GM23338 (cell line): ENCODE results near the gene PWP2.

Experiments
- EZH2 ChIP-seq: fragments of 200-600 bp; sonication (generic); IDR thresholded peaks from one replicate; pipeline ENCODE4 v1.8.0; 2017; ENCODE audit warnings: antibody characterized with exemption, mild to moderate bottlenecking, low read depth; ENCODE audit not compliant: unreplicated experiment
- POLR2AphosphoS5 ChIP-seq: IDR thresholded peaks from 2 replicates; pipeline ENCODE4 v1.6.1; 2016; ENCODE audit warnings: antibody characterized with exemption, low read depth
- TF ChIP-seq, protein P1 (sequence below), 2 experiments: fragments of 200-600 bp in 1 of 2; sonication (generic) in 1 of 2; conservative IDR thresholded peaks; 2 replicates each; pipeline versions ENCODE4 v1.5.1 to v1.6.1; 2016 to 2017; ENCODE audit warnings: antibody characterized with exemption in 2 of 2, low read depth in 2 of 2, mild to moderate bottlenecking in 2 of 2, moderate library complexity in 1 of 2
- TF ChIP-seq, protein P2 (sequence below): IDR thresholded peaks from one replicate; pipeline ENCODE4 v1.6.1; 2018; ENCODE audit warnings: antibody characterized with exemption; ENCODE audit not compliant: unreplicated experiment

DNA sequence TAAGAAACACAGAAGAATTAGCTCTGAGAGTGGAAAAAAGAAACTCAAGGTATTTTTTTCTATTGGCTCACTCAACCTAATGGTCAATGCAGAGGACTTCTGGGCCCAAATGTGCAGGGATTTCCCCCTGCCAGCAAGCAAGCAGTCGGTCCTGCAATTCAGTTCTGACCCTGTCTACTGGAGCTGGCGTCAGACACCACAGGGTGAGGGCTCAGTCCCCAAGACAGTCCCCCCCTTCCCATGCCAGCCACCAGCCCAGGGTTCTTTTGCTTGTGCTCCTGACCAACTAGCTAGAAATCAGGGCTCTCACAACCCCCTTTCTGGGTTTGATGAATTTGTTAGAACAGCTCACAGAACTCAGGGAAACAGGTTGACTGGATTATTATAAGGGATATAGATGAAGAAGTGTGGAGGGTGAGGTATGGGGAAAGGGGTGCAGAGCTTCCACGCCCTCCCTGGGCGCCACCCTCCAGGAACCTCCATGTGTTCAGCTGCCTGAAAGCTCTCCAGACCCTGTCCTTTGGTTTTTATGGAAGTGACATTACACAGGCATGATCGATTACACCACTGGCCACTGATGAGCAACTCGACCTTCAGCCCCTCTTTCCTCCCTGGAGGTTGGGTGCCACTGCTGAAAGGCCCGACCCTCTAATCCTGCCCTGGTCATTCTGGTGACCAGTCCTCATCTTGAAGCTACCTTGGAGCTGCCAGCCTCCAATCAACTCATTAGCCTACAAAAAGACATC is 22.5 kb upstream of the PWP2 start:
- TF ChIP-seq, protein P1, sequence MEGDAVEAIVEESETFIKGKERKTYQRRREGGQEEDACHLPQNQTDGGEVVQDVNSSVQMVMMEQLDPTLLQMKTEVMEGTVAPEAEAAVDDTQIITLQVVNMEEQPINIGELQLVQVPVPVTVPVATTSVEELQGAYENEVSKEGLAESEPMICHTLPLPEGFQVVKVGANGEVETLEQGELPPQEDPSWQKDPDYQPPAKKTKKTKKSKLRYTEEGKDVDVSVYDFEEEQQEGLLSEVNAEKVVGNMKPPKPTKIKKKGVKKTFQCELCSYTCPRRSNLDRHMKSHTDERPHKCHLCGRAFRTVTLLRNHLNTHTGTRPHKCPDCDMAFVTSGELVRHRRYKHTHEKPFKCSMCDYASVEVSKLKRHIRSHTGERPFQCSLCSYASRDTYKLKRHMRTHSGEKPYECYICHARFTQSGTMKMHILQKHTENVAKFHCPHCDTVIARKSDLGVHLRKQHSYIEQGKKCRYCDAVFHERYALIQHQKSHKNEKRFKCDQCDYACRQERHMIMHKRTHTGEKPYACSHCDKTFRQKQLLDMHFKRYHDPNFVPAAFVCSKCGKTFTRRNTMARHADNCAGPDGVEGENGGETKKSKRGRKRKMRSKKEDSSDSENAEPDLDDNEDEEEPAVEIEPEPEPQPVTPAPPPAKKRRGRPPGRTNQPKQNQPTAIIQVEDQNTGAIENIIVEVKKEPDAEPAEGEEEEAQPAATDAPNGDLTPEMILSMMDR (conservative IDR thresholded peaks at IDR 0.05; ENCODE audit: low read depth in 2 of 2), result no peak
- TF ChIP-seq POLR2AphosphoS5, result no peak
- TF ChIP-seq EZH2, result no peak
- TF ChIP-seq, protein P2, sequence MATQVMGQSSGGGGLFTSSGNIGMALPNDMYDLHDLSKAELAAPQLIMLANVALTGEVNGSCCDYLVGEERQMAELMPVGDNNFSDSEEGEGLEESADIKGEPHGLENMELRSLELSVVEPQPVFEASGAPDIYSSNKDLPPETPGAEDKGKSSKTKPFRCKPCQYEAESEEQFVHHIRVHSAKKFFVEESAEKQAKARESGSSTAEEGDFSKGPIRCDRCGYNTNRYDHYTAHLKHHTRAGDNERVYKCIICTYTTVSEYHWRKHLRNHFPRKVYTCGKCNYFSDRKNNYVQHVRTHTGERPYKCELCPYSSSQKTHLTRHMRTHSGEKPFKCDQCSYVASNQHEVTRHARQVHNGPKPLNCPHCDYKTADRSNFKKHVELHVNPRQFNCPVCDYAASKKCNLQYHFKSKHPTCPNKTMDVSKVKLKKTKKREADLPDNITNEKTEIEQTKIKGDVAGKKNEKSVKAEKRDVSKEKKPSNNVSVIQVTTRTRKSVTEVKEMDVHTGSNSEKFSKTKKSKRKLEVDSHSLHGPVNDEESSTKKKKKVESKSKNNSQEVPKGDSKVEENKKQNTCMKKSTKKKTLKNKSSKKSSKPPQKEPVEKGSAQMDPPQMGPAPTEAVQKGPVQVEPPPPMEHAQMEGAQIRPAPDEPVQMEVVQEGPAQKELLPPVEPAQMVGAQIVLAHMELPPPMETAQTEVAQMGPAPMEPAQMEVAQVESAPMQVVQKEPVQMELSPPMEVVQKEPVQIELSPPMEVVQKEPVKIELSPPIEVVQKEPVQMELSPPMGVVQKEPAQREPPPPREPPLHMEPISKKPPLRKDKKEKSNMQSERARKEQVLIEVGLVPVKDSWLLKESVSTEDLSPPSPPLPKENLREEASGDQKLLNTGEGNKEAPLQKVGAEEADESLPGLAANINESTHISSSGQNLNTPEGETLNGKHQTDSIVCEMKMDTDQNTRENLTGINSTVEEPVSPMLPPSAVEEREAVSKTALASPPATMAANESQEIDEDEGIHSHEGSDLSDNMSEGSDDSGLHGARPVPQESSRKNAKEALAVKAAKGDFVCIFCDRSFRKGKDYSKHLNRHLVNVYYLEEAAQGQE, result no peak
